ENCODE results near the gene SOWAHB. TPM values are rescaled to one million over a fixed set of nuclear protein-coding genes. Genes with fewer than 3 reads are reported as not detected.

Gene SOWAHB
- polyA plus RNA-seq, 1 of the 3 experiments (the other 2 are of a cell fraction), result 0.05 TPM

DNA sequence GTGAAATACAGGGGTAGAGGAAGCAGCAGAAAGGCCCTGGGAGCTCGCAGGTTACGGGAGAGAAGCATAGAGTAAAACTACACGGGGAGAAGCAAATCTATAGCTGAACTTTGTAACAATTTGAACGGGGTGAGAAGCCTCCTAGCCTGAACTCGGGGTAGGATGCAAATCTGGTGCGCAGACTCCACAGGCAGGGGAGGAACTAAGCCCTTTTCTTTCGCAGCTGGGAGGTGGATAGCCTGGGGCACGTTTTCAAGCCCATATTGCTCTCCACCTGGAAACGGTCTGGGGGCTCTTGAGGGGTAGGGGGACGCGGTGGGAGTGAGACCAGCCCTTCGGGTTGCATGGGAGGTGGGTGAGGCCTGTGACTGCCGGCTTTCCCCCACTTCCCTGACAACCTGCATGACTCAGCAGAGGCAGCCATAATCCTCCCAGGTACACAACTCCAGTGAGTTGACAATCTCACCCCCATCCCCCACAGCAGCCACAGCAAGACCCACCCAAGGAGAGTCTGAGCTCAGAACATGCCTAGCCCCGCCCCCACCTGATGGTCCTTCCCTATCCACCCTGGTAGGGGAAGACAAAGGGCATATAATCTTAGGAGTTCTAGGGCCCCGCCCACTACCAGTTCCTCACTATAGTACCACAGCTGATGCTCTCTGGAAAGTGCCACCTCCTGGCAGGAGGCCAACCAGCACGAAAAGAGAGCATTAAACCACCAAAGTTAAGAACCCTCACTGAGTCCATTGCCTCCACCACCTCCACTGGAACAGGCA is 29.9 kb downstream of the SOWAHB start:
- Histone ChIP-seq H3K4me2 (no peak overlapping the region), H3K9ac (no peak overlapping the region), H3K4me3 (ENCODE audit: low read depth in 2 of 2, low read length in 1 of 2) (no peak overlapping the region), H3K9me3 (no peaks in the 10 kb centered on the region), H3K9me2 (no peaks in the 10 kb centered on the region), H3K27ac (ENCODE audit: low read depth in 2 of 2, low read length in 1 of 2) (no peak overlapping the region), H3K36me3 (replicated peaks in 1 of 2; ENCODE audit: control insufficient read depth in 1 of 2, insufficient read depth in 2 of 2, low read length in 1 of 2) (no peaks in the 10 kb centered on the region), H3K79me2 (ENCODE audit: insufficient read depth) (no peaks in the 10 kb centered on the region), H3K27me3 (ENCODE audit: insufficient read depth) (no peaks in the 10 kb centered on the region), H2AFZ (ENCODE audit: low read depth) (no peak overlapping the region), H3F3A (replicated peaks; ENCODE audit: insufficient read depth) (no peaks in the 10 kb centered on the region), H3K4me1 (ENCODE audit: control insufficient read depth in 1 of 2, insufficient read depth in 2 of 2, low read depth in 1 of 2, low read length in 1 of 2) (no peaks in the 10 kb centered on the region), H4K20me1 (ENCODE audit: insufficient read depth) (no peaks in the 10 kb centered on the region)
- CTCF ChIA-PET, result interaction anchor here (0.6 to 1.2 kb wide), 3 partner anchors 10 to 177 kb away, joined by 3 to 4 read pairs (median 3); no protein-coding TSS in a partner anchor
- DNase-seq, result no peak
- WGBS (ENCODE audit: low lambda C conversion rate), result 62% methylated on average over 9 of the region's 16 CpGs
- POLR2A ChIA-PET, result no interaction called here
- TF ChIP-seq POLR2AphosphoS5 (IDR thresholded peaks at IDR 0.05; ENCODE audit: low read depth, low read length), result no peak
- TF ChIP-seq FOXJ3 (CRISPR knock-in tag; IDR thresholded peaks at IDR 0.05), result no peak
- TF ChIP-seq FOXM1 (IDR thresholded peaks at IDR 0.05; ENCODE audit: low read depth), result no peak
- no peak for TF ChIP-seq PBX3 (IDR thresholded peaks at IDR 0.05)
- TF ChIP-seq JUND (IDR thresholded peaks at IDR 0.05), result no peak
- TF ChIP-seq, protein P1, sequence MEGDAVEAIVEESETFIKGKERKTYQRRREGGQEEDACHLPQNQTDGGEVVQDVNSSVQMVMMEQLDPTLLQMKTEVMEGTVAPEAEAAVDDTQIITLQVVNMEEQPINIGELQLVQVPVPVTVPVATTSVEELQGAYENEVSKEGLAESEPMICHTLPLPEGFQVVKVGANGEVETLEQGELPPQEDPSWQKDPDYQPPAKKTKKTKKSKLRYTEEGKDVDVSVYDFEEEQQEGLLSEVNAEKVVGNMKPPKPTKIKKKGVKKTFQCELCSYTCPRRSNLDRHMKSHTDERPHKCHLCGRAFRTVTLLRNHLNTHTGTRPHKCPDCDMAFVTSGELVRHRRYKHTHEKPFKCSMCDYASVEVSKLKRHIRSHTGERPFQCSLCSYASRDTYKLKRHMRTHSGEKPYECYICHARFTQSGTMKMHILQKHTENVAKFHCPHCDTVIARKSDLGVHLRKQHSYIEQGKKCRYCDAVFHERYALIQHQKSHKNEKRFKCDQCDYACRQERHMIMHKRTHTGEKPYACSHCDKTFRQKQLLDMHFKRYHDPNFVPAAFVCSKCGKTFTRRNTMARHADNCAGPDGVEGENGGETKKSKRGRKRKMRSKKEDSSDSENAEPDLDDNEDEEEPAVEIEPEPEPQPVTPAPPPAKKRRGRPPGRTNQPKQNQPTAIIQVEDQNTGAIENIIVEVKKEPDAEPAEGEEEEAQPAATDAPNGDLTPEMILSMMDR (IDR thresholded peaks at IDR 0.05), result no peak
- TF ChIP-seq EP300 (IDR thresholded peaks at IDR 0.05; ENCODE audit: borderline replicate concordance in 1 of 2, low read depth in 1 of 2, low read length in 1 of 2), result no peak
- no peak for TF ChIP-seq ELF1 (IDR thresholded peaks at IDR 0.05)
- no peak for TF ChIP-seq YY1 (IDR thresholded peaks at IDR 0.05; ENCODE audit: low read depth)
- no peak for TF ChIP-seq SIN3A (IDR thresholded peaks at IDR 0.05; ENCODE audit: borderline replicate concordance, low read depth, low read length)
- TF ChIP-seq CHD2 (IDR thresholded peaks at IDR 0.05; ENCODE audit: low read length, partially characterized antibody), result no peak
- TF ChIP-seq RCOR1 (IDR thresholded peaks at IDR 0.05; ENCODE audit: low read length), result no peak
- no peak for TF ChIP-seq TCF12 (IDR thresholded peaks at IDR 0.05)
- no peak for TF ChIP-seq FOSL2 (IDR thresholded peaks at IDR 0.05; ENCODE audit: borderline replicate concordance, low read depth)
- no peak for TF ChIP-seq TEAD4 (IDR thresholded peaks at IDR 0.05; ENCODE audit: borderline replicate concordance, insufficient read depth)

- Histone ChIP-seq H3K4me2 (no peak overlapping the region), H3K27me3 (ENCODE audit: insufficient read depth) (no peaks in the 10 kb centered on the region), H3K36me3 (replicated peaks in 1 of 2; ENCODE audit: control insufficient read depth in 1 of 2, insufficient read depth in 2 of 2, low read length in 1 of 2) (no peaks in the 10 kb centered on the region), H3K9ac (no peak overlapping the region), H3K4me3 (ENCODE audit: low read depth in 2 of 2, low read length in 1 of 2) (no peak overlapping the region), H2AFZ (ENCODE audit: low read depth) (no peak overlapping the region), H3F3A (replicated peaks; ENCODE audit: insufficient read depth) (no peaks in the 10 kb centered on the region), H3K79me2 (ENCODE audit: insufficient read depth) (no peaks in the 10 kb centered on the region), H3K9me3 (no peaks in the 10 kb centered on the region), H3K9me2 (no peaks in the 10 kb centered on the region), H3K4me1 (ENCODE audit: control insufficient read depth in 1 of 2, insufficient read depth in 2 of 2, low read depth in 1 of 2, low read length in 1 of 2) (no peaks in the 10 kb centered on the region), H3K27ac (ENCODE audit: low read depth in 2 of 2, low read length in 1 of 2) (no peak overlapping the region), H4K20me1 (ENCODE audit: insufficient read depth) (no peaks in the 10 kb centered on the region)
- 77% methylated on average over 7 of the region's 7 CpGs for WGBS (ENCODE audit: low lambda C conversion rate)
- ChIA-PET POLR2A (no interaction called here), CTCF (interaction anchor here (0.6 to 1.2 kb wide), 3 partner anchors 9 to 178 kb away, joined by 3 to 4 read pairs (median 3); no protein-coding TSS in a partner anchor)
- TF ChIP-seq FOXM1 (IDR thresholded peaks at IDR 0.05; ENCODE audit: low read depth) (no peak), JUND (IDR thresholded peaks at IDR 0.05) (no peak)
- no peak for DNase-seq
Observed at GRCh38 chr4:76867377-76867776, 30.6 kb downstream of the SOWAHB start.

Data from SK-N-SH (cell line).